ENCODE measurements around the gene DNAJC21.

- peak in 1 of 3 donors; percentile 22 for TF ChIP-seq POLR2AphosphoS5 (IDR thresholded peaks at IDR 0.05)
- no peak for TF ChIP-seq EP300 (IDR thresholded peaks at IDR 0.05)
These were observed 31.0 kb upstream of the DNAJC21 start for GRCh38 chr5:34898258-34898895.
